A549 treated with AZD9567 at 1 μM for 4 hours (cell line): ENCODE results near the gene CCNQ. TPM values are rescaled to one million over a fixed set of nuclear protein-coding genes. Genes with fewer than 3 reads are reported as not detected.

ENCODE experiments used
- total RNA-seq: library from RNA; stranded (reverse); fragments of 200-300 nt; extraction: Qiagen RNA extraction; gene quantifications from 5 replicates; pipeline ENCODE4 v1.2.3, GENCODE V29; 2022; ENCODE audit not compliant: insufficient read depth

The CCNQ gene
- total RNA-seq = 44.9 to 66.0 TPM (median 62.5 TPM) in 5 replicates

DNA sequence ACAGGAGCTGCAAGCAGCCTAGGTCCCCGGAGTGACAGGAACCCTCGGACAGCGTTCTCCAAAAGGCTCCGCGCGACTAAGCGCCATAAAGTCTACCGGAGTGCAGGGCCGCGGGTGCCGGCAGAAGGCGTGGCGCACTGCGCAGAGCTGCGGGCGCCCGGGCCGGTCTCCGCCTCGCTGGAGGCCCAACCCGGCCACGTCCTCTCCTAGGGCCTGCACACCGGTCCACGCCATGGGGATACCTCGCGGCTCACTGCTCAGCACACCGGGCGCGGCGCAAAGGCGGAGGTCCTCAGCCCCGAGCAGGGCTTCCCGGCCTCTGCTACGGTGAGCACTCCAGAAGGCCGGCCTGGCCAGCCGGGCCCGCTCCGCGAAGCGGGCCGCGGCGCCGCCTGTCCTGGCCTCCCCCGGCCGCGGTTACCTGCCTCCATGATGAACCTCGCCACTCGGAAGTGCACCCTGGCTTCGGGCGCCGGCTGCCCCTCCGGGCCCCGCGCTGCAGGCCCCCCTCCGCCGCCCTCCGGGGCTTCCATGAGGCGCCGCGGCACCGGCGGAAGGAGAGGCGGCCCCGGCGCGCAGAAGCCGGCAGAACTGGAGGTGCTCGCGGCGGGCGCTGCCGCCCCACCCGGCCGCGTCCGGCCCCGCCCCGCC is at the start of gene CCNQ:
TSS of gene CCNQ (minus strand) at position 599 of the 651 bp plus-strand sequence. CDS start at position 533, 66 bp downstream.

DNA sequence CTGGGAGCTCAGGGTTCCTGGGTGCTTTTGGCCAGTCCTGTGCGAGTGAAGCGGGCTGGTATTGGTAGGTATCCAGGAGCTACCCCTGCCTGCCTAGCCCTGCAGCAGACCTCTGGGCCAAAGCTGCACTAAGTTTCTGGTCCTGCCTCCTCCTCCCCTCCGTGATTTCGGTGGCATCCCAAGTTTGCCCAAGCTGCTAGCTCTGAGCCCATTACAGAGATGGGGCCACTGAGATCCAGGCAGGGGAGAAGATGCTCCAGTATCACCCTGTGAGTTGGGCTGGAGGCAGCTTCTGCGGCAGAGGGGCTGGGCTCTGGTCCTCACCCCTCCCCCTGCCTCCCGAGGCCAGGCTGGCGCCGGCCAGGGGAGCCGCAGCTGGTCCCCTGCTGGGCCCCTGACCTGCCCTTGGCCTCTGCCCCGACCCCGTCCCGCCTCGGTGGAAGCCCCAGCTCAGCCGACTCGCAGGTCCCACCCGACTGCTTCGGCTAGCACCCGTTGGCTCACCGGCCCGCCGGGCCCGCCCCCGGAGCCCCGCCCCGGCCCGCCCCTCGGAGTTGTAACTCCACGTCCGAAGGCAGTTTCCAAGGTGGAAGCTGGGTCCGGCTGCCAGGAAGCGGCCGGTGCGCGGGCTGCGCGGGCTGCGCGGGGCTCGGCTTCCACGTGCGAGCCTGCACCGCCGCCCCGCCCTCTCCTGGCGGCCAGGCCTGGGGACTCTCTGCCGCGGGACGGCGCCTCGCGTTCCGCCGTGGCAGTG is 47.9 kb upstream of the CCNQ start, which contains the start of gene DUSP9:
TSS of gene DUSP9 (plus strand) at position 584 of the 754 bp plus-strand sequence. CDS start 751 bp downstream, outside the sequence.

Other genes with a start within 250 kb of the CCNQ start
- 0.03 to 0.05 TPM in 2 of 5 replicates, not detected in the others for gene PNMA6E, start 197.8 kb downstream of the CCNQ start, total RNA-seq
- gene ZFP92, start 187.7 kb downstream of the CCNQ start, total RNA-seq = 0.41 to 0.71 TPM (median 0.54 TPM) in 5 replicates
- 1.6 to 2.4 TPM (median 1.8 TPM) in 4 of 5 replicates, not detected in the other for gene TREX2, start 153.1 kb downstream of the CCNQ start, total RNA-seq
- 36.5 to 61.4 TPM (median 54.7 TPM) in 5 replicates for gene HAUS7, start 128.6 kb downstream of the CCNQ start, total RNA-seq
- not detected in 5 replicates for gene BGN, start 104.2 kb downstream of the CCNQ start, total RNA-seq
- 0.03 to 0.12 TPM (median 0.08 TPM) in 4 of 5 replicates, not detected in the other for gene ATP2B3, start 81.5 kb downstream of the CCNQ start, total RNA-seq
- gene DUSP9, start 48.1 kb upstream of the CCNQ start, total RNA-seq = 1.2 to 2.2 TPM (median 1.4 TPM) in 5 replicates
- 0.09 to 0.29 TPM (median 0.19 TPM) in 4 of 5 replicates, not detected in the other for gene PNCK, start 74.7 kb upstream of the CCNQ start, total RNA-seq
- gene SLC6A8, start 88.8 kb upstream of the CCNQ start, total RNA-seq = 11.7 to 38.2 TPM (median 12.2 TPM) in 5 replicates
- 353 to 447 TPM (median 363 TPM) in 5 replicates for gene BCAP31, start 125.2 kb upstream of the CCNQ start, total RNA-seq
- gene ABCD1, start 125.7 kb upstream of the CCNQ start, total RNA-seq = 3.6 to 4.2 TPM (median 4.0 TPM) in 5 replicates
- gene PLXNB3, start 165.1 kb upstream of the CCNQ start, total RNA-seq = 3.4 to 4.6 TPM (median 3.9 TPM) in 5 replicates
- gene SRPK3, start 181.9 kb upstream of the CCNQ start, total RNA-seq = 0.10 to 0.16 TPM in 2 of 5 replicates, not detected in the others
- 60.5 to 64.8 TPM (median 60.9 TPM) in 5 replicates for gene IDH3G, start 195.2 kb upstream of the CCNQ start, total RNA-seq
- 326 to 447 TPM (median 414 TPM) in 5 replicates for gene SSR4, start 195.5 kb upstream of the CCNQ start, total RNA-seq
- gene PDZD4, start 231.4 kb upstream of the CCNQ start, total RNA-seq = 2.7 to 3.6 TPM (median 3.2 TPM) in 5 replicates